Skeletal muscle satellite cell (primary cell): Measurements from ENCODE around the gene KMT2B.
"Not testable (repeated sequence)": the region's sequence is repeated elsewhere in the genome, so short reads cannot be mapped to it uniquely, and the experiment has no call there.

Experiments
- H3K27me3 ChIP-seq: 2 replicates; pipeline ENCODE4 v1.7.0; 2013; ENCODE audit warnings: low read length; ENCODE audit not compliant: control insufficient read depth, insufficient read depth
- H3K36me3 ChIP-seq: 2 replicates; pipeline ENCODE4 v1.7.0; 2013; ENCODE audit warnings: mild to moderate bottlenecking, control low read depth, low read length; ENCODE audit not compliant: insufficient read depth
- H3K4me1 ChIP-seq: 2 replicates; pipeline ENCODE4 v1.7.0; 2013; ENCODE audit warnings: low read length; ENCODE audit not compliant: control insufficient read depth, insufficient read depth
- H3K4me2 ChIP-seq: 2 replicates; pipeline ENCODE4 v1.7.0; 2013; ENCODE audit warnings: mild to moderate bottlenecking, low read length
- H3K4me3 ChIP-seq: 2 replicates; pipeline ENCODE4 v1.7.0; 2013; ENCODE audit warnings: low read length
- H3K9ac ChIP-seq: 2 replicates; pipeline ENCODE4 v1.7.0; 2013; ENCODE audit warnings: mild to moderate bottlenecking, low read depth, low read length, moderate library complexity
- H3K9me3 ChIP-seq: replicated peaks from 2 replicates; pipeline ENCODE4 v1.7.0; 2013; ENCODE audit warnings: mild to moderate bottlenecking, control low read depth, low read length

Gene KMT2B

GRCh38 chr19:35757231-35757748 lies 39.5 kb downstream of the KMT2B start:
- Histone ChIP-seq H3K4me1 (peaks cover 38% of the 10 kb centered on the region), H3K9me3 (no peaks in the 10 kb centered on the region), H3K36me3 (peaks cover 34% of the 10 kb centered on the region), H3K9ac (peak overlapping the region; percentile 77), H3K4me3 (peak overlapping the region; percentile 62), H3K4me2 (peak overlapping the region; percentile 79), H3K27me3 (no peaks in the 10 kb centered on the region)

- Histone ChIP-seq H3K9ac (peak within 1 kb of the TSS; percentile 94), H3K9me3 (no peaks in the 10 kb centered on the region), H3K4me1 (peaks cover 38% of the 10 kb centered on the region), H3K4me3 (peak within 1 kb of the TSS; percentile 92), H3K27me3 (no peaks in the 10 kb centered on the region), H3K36me3 (peaks cover 27% of the 10 kb centered on the region), H3K4me2 (peak within 1 kb of the TSS; percentile 79)
Observed at GRCh38 chr19:35757749-35758608, 40.2 kb downstream of the KMT2B start, which contains the start of gene PROSER3. Gene PROSER3 (plus strand): TSS chr19:35758176. CDS start chr19:35758216, 40 bp downstream.

GRCh38 chr19:35759697-35760096 lies 41.9 kb downstream of the KMT2B start:
- Histone ChIP-seq H3K4me3 (no peak overlapping the region), H3K9me3 (no peaks in the 10 kb centered on the region), H3K36me3 (peaks cover 14% of the 10 kb centered on the region), H3K9ac (no peak overlapping the region), H3K4me1 (peaks cover 38% of the 10 kb centered on the region), H3K4me2 (peak overlapping the region; percentile 77), H3K27me3 (no peaks in the 10 kb centered on the region)

- Histone ChIP-seq H3K4me1 (peaks cover 29% of the 10 kb centered on the region), H3K27me3 (no peaks in the 10 kb centered on the region), H3K9ac (no peak overlapping the region), H3K4me2 (no peak overlapping the region), H3K36me3 (peaks cover 22% of the 10 kb centered on the region), H3K4me3 (no peak overlapping the region), H3K9me3 (no peaks in the 10 kb centered on the region)
Observed at GRCh38 chr19:35760711-35761349, 43.0 kb downstream of the KMT2B start.

GRCh38 chr19:35764432-35765315 lies 46.9 kb downstream of the KMT2B start:
- no peak overlapping the region for H3K4me3 ChIP-seq

GRCh38 chr19:35766571-35767104 lies 48.8 kb downstream of the KMT2B start:
- peaks cover 25% of the 10 kb centered on the region for H3K36me3 ChIP-seq

More at GRCh38 chr19:35764432-35765315, 46.9 kb downstream of the KMT2B start:
- Histone ChIP-seq H3K9ac (no peak overlapping the region), H3K9me3 (no peaks in the 10 kb centered on the region), H3K4me2 (no peak overlapping the region), H3K27me3 (no peaks in the 10 kb centered on the region), H3K4me1 (peaks cover 4% of the 10 kb centered on the region), H3K36me3 (peaks cover 31% of the 10 kb centered on the region)

GRCh38 chr19:35767288-35768081 lies 49.7 kb downstream of the KMT2B start:
- Histone ChIP-seq H3K36me3 (peaks cover 19% of the 10 kb centered on the region), H3K27me3 (no peaks in the 10 kb centered on the region), H3K4me3 (no peak overlapping the region), H3K9me3 (no peaks in the 10 kb centered on the region), H3K4me2 (no peak overlapping the region), H3K4me1 (no peaks in the 10 kb centered on the region), H3K9ac (no peak overlapping the region)

More at GRCh38 chr19:35766571-35767104, 48.8 kb downstream of the KMT2B start:
- Histone ChIP-seq H3K4me1 (no peaks in the 10 kb centered on the region), H3K9ac (no peak overlapping the region), H3K4me2 (no peak overlapping the region), H3K4me3 (no peak overlapping the region), H3K9me3 (no peaks in the 10 kb centered on the region), H3K27me3 (no peaks in the 10 kb centered on the region)

- H3K4me2 ChIP-seq, result no peak overlapping the region
- H3K9ac ChIP-seq, result no peak overlapping the region
- peaks cover 19% of the 10 kb centered on the region for H3K36me3 ChIP-seq
- no peaks in the 10 kb centered on the region for H3K4me1 ChIP-seq
- no peak overlapping the region for H3K4me3 ChIP-seq
- H3K9me3 ChIP-seq, result no peaks in the 10 kb centered on the region
- H3K27me3 ChIP-seq, result no peaks in the 10 kb centered on the region
Observed at GRCh38 chr19:35768082-35768421, 50.2 kb downstream of the KMT2B start.

- not testable (repeated sequence) for H3K27me3 ChIP-seq, H3K4me3 ChIP-seq, H3K4me1 ChIP-seq, H3K9ac ChIP-seq, H3K4me2 ChIP-seq, H3K9me3 ChIP-seq, H3K36me3 ChIP-seq
Observed at GRCh38 chr19:35772362-35772761, 54.6 kb downstream of the KMT2B start.

GRCh38 chr19:35773020-35773806 lies 55.4 kb downstream of the KMT2B start:
- peaks cover 4% of the 10 kb centered on the region for H3K36me3 ChIP-seq

More at GRCh38 chr19:35773020-35773806, 55.4 kb downstream of the KMT2B start:
- Histone ChIP-seq H3K9me3 (no peaks in the 10 kb centered on the region), H3K4me1 (peaks cover 9% of the 10 kb centered on the region), H3K27me3 (no peaks in the 10 kb centered on the region), H3K4me2 (no peak overlapping the region), H3K9ac (no peak overlapping the region), H3K4me3 (no peak overlapping the region)
